Endothelial cell of umbilical vein (primary cell): ENCODE measurements around the gene FBXL12. TPM values are rescaled to one million over a fixed set of nuclear protein-coding genes. Genes with fewer than 3 reads are reported as not detected.

Experiments
- BruUV-seq: library from RNA; stranded (reverse); fragments of 400-500 nt; replicated peaks from 2 replicates; lab custom pipeline; 2021; lab: Mats Ljungman, UMichigan
- CTCF ChIA-PET: fragments of 300-600, 350-600 bp; sonication (Branson Sonifier 250); formaldehyde crosslinking; loops from one replicate; lab custom pipeline; 2021; ENCODE audit warnings: antibody characterized with exemption, inconsistent platforms; lab: Charles Lee
- POLR2A ChIA-PET: fragments of 300-600, 350-600 bp; sonication (Branson Sonifier 250); formaldehyde crosslinking; loops from one replicate; lab custom pipeline; 2021; ENCODE audit warnings: antibody characterized with exemption, inconsistent platforms; lab: Charles Lee
- DNase-seq: peaks from one replicate; pipeline ENCODE4 v3.0.0-alpha.2; 2011; ENCODE audit warnings: low read depth, low spot score
- FAIRE-seq: peaks from 2 replicates; lab custom pipeline; 2011; peaks lifted over from hg19 to GRCh38; lab: Jason Lieb, UNC
- H2AFZ ChIP-seq: 2 replicates; pipeline ENCODE4 v1.6.0; 2012; ENCODE audit warnings: low read depth, low read length, control low read depth, inconsistent platforms
- H3K27ac ChIP-seq: 2 replicates; pipeline ENCODE4 v1.5.1; 2011; ENCODE audit warnings: low read depth, mild to moderate bottlenecking, control low read depth, low read length, moderate library complexity; ENCODE audit not compliant: insufficient read depth
- H3K27me3 ChIP-seq, 2 experiments: 2 replicates each; pipeline versions ENCODE4 v1.6.0 to v1.6.1; 2011; ENCODE audit warnings: low read length in 2 of 2, mixed read lengths in 1 of 2; ENCODE audit not compliant: control insufficient read depth in 2 of 2, insufficient read depth in 2 of 2
- H3K36me3 ChIP-seq, 2 experiments: 2 replicates in 1 of 2; 3 replicates in 1 of 2; pipeline ENCODE4 v1.5.1; 2011; ENCODE audit warnings: low read length in 2 of 2, mild to moderate bottlenecking in 1 of 2, moderate library complexity in 1 of 2; ENCODE audit not compliant: control insufficient read depth in 2 of 2, insufficient read depth in 2 of 2; ENCODE audit errors: extremely low read depth in 1 of 2
- H3K4me1 ChIP-seq: 3 replicates; pipeline ENCODE4 v1.5.1; 2011; ENCODE audit warnings: mild to moderate bottlenecking, low read length; ENCODE audit not compliant: control insufficient read depth, insufficient read depth; ENCODE audit errors: extremely low read depth
- H3K4me2 ChIP-seq: 2 replicates; pipeline ENCODE4 v1.6.1; 2011; ENCODE audit warnings: low read length, control low read depth, mixed read lengths; ENCODE audit not compliant: insufficient read depth
- H3K4me3 ChIP-seq, 3 experiments: fragments of 200-600 bp in 1 of 3; sonication (generic), shearing (Covaris generic) in 1 of 3; replicated peaks in 1 of 3; 2 replicates each; pipeline ENCODE4 v1.5.1; 2011 to 2016; ENCODE audit warnings: control low read depth in 3 of 3, low read length in 3 of 3, mild to moderate bottlenecking in 2 of 3, inconsistent platforms in 1 of 3, low read depth in 1 of 3, moderate library complexity in 1 of 3; ENCODE audit not compliant: insufficient read depth in 1 of 3
- H3K79me2 ChIP-seq: 2 replicates; pipeline ENCODE4 v1.6.0; 2012; ENCODE audit warnings: low read length, inconsistent platforms; ENCODE audit not compliant: control insufficient read depth, insufficient read depth
- H3K9ac ChIP-seq: replicated peaks from 2 replicates; pipeline ENCODE3; 2011; ENCODE audit warnings: low read length, control low read depth; ENCODE audit not compliant: insufficient read depth; ENCODE audit errors: extremely low read depth
- H3K9me1 ChIP-seq: replicated peaks from 3 replicates; pipeline ENCODE4 v1.6.0; 2011; ENCODE audit warnings: mild to moderate bottlenecking, low read length; ENCODE audit not compliant: control insufficient read depth, insufficient read depth; ENCODE audit errors: extremely low read depth
- H3K9me3 ChIP-seq: replicated peaks from 2 replicates; pipeline ENCODE4 v1.5.1; 2012; ENCODE audit warnings: low read length, inconsistent platforms; ENCODE audit not compliant: control insufficient read depth, insufficient read depth
- H4K20me1 ChIP-seq: replicated peaks from 2 replicates; pipeline ENCODE3; 2011; ENCODE audit warnings: mild to moderate bottlenecking, low read length; ENCODE audit not compliant: control insufficient read depth, insufficient read depth; ENCODE audit errors: extremely low read depth
- EZH2 ChIP-seq: IDR thresholded peaks from 2 replicates; pipeline ENCODE4 v1.6.1; 2012; ENCODE audit warnings: borderline replicate concordance, low read depth, mild to moderate bottlenecking, moderate library complexity, low read length, inconsistent platforms; ENCODE audit not compliant: severe bottlenecking
- FOS ChIP-seq: IDR thresholded peaks from 2 replicates; pipeline ENCODE4 v1.6.1; 2011; ENCODE audit warnings: mild to moderate bottlenecking, low read length, moderate library complexity, borderline replicate concordance; ENCODE audit not compliant: insufficient read depth
- GATA2 ChIP-seq: IDR thresholded peaks from 2 replicates; pipeline ENCODE4 v1.7.0; 2011; ENCODE audit warnings: low read depth, mild to moderate bottlenecking, moderate library complexity, mixed read lengths, low read length; ENCODE audit not compliant: insufficient read length, insufficient read depth
- JUN ChIP-seq: IDR thresholded peaks from 2 replicates; pipeline ENCODE4 v1.6.1; 2011; ENCODE audit warnings: borderline replicate concordance, low read depth; ENCODE audit not compliant: insufficient read length, insufficient read depth
- MYC ChIP-seq: IDR thresholded peaks from one replicate; pipeline ENCODE4 v1.6.1; 2011; ENCODE audit warnings: mild to moderate bottlenecking, low read depth, low read length
- POLR2A ChIP-seq: IDR thresholded peaks from 2 replicates; pipeline ENCODE4 v1.6.1; 2012; ENCODE audit warnings: low read depth, mild to moderate bottlenecking, control low read depth, low read length
- dilution Hi-C: fragments of 300-500 bp; cut with MboI; formaldehyde crosslinking; loops from one replicate; pipeline ENCODE4 v1.15.0; 2019; ENCODE audit warnings: low sequenced_read_pairs; ENCODE audit not compliant: extremely low pct_ligation_motif_present
- intact Hi-C: fragments of 100-400 bp; cut with micrococcal nuclease; formaldehyde crosslinking; loops from one replicate; pipeline ENCODE4 v1.10.0; 2022
- polyA plus RNA-seq, 4 experiments: library from polyadenylated mRNA; depleted of rRNA in 3 of 4; stranded (reverse) in 3 of 4; unstranded in 1 of 4; fragments of >200 nt; gene quantifications; 2 replicates each; pipeline versions ENCODE4 v1.2.1 to v1.2.3, GENCODE V29; 2011 to 2012; ENCODE audit warnings: missing spikeins in 1 of 4
- total RNA-seq: library from RNA; stranded (reverse); gene quantifications from 2 replicates; pipeline ENCODE4 v1.2.3, GENCODE V29; 2021
- TF ChIP-seq, protein P1 (sequence below), 2 donors: IDR thresholded peaks; 1 replicate in 1 of 2; 2 replicates in 1 of 2; pipeline ENCODE4 v1.5.1; 2011; ENCODE audit warnings: low read length in 2 of 2, mild to moderate bottlenecking in 2 of 2, moderate library complexity in 2 of 2, control low read depth in 1 of 2, inconsistent platforms in 1 of 2, low read depth in 1 of 2; ENCODE audit not compliant: insufficient read depth in 1 of 2; ENCODE audit errors: extremely low read depth in 1 of 2

FBXL12 gene
- total and polyA plus RNA-seq, 2 donors (not counting 3 experiments of a cell fraction or from before 2014, with no cell fraction given) = 26.9 to 33.3 TPM

DNA sequence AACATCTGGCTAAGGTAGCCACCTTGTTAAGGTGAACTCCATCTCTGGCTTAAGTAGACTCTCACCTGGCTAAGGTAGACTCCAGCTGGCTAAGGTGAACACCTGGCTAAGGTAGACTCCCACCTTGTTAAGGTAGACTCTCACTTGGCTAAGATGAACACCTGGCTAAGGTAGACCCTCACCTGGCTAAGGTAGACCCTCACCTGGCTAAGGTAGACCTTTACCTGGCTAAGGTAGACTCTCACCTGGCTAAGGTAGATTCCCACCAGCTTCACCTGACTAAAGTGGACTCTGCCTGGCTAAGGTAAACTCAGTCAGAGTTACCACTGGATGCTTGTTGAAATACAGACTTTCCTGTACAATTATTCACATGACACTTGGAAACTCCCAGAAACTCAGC, 39.9 kb upstream of the FBXL12 start:
- FAIRE-seq (no peak), DNase-seq (no peak)
- dilution Hi-C loops = no loop called here
- H3K4me1 ChIP-seq = peaks cover 5% of the 10 kb centered on the region
- no peaks in the 10 kb centered on the region for H4K20me1 ChIP-seq
- no peak overlapping the region for H3K9ac ChIP-seq
- H3K27ac ChIP-seq = no peak overlapping the region
- H3K9me3 ChIP-seq = no peaks in the 10 kb centered on the region
- no peak overlapping the region for H3K4me3 ChIP-seq
- intact Hi-C loops = no loop called here
- H3K9me1 ChIP-seq = no peaks in the 10 kb centered on the region
- no peaks in the 10 kb centered on the region for H3K36me3 ChIP-seq
- TF ChIP-seq JUN = no peak
- TF ChIP-seq POLR2A = no peak
- TF ChIP-seq MYC = no peak
- TF ChIP-seq FOS = no peak
- TF ChIP-seq, protein P1, sequence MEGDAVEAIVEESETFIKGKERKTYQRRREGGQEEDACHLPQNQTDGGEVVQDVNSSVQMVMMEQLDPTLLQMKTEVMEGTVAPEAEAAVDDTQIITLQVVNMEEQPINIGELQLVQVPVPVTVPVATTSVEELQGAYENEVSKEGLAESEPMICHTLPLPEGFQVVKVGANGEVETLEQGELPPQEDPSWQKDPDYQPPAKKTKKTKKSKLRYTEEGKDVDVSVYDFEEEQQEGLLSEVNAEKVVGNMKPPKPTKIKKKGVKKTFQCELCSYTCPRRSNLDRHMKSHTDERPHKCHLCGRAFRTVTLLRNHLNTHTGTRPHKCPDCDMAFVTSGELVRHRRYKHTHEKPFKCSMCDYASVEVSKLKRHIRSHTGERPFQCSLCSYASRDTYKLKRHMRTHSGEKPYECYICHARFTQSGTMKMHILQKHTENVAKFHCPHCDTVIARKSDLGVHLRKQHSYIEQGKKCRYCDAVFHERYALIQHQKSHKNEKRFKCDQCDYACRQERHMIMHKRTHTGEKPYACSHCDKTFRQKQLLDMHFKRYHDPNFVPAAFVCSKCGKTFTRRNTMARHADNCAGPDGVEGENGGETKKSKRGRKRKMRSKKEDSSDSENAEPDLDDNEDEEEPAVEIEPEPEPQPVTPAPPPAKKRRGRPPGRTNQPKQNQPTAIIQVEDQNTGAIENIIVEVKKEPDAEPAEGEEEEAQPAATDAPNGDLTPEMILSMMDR (IDR thresholded peaks at IDR 0.05; ENCODE audit: extremely low read depth in 1 of 2, insufficient read depth in 1 of 2, low read depth in 1 of 2, low read length in 2 of 2) = no peak
- TF ChIP-seq EZH2 = no peak
- no peak for TF ChIP-seq GATA2
- no peaks in the 10 kb centered on the region for H3K27me3 ChIP-seq
- no peak overlapping the region for H2AFZ ChIP-seq
- POLR2A ChIA-PET = no interaction called here
- H3K79me2 ChIP-seq = no peaks in the 10 kb centered on the region
- H3K4me2 ChIP-seq = no peak overlapping the region
- CTCF ChIA-PET = no interaction called here
- no TSS peak for BruUV-seq
